NK-92 (cell line): ENCODE measurements around the gene FAHD1.
"Not testable (repeated sequence)": the region's sequence is repeated elsewhere in the genome, so short reads cannot be mapped to it uniquely, and the experiment has no call there.

Experiments
- DNase-seq: peaks from one replicate; lab custom pipeline; 2025; ENCODE audit not compliant: unreplicated experiment; lab: John Stamatoyannopoulos, UW

FAHD1 gene

DNA sequence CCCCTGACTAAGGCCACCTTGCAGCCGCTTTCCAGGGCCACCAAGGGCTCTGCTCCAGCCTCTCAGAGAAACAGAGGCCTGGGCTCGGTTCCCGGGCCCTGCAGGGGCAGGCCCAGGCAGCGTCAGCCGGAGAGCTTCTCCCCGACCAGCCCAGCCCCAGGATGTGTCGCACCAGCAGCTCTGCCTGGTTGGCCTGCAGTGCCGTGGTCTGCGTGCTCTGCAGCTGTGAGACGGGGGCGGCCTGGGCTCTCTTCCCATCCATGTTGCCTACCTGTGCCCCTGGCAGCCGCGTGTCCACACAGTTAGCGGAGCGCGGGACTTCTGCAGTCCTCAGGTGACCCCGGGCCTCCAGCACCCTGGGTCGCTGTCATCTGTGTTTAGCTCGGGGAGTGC, 38.3 kb upstream of the FAHD1 start:
- no peak for DNase-seq

DNA sequence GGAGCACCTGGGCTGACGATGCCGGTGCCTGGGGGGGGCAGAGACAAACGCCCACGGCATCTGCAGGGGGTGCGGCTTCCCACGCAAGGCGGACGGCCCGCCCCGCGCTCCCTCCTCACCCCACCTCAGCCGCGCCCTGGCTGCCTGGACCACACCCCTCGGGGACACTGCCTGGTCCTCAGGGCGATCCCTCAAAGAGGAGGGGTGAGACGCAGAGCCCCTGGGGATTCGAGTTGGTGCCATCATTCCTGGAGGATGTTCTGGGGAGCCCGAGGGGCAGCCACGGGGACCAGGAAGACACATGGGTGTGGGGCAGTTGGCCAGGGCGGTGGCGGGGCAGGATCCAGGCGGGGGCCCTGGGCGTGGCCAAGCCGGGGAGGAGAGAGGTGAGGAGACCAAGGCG, 37.4 kb upstream of the FAHD1 start:
- no peak for DNase-seq

DNA sequence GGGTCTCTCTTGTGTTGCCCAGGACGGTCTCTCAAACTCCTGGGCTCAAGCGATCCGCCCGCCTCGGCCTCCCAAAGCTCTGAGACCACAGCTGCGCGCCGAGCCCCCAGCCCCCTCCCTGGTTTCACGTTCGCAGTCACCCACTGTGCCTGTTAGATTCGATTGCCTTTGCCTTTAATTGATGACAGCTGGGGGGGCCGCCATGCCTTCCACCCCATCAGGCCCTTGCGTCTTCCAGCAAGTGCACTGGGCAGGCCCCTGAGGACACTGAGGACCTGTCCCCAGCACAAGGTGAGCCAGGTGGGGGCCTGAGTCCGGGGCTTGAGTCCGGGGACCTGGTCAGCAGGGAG, 36.8 kb upstream of the FAHD1 start:
- no peak for DNase-seq

DNA sequence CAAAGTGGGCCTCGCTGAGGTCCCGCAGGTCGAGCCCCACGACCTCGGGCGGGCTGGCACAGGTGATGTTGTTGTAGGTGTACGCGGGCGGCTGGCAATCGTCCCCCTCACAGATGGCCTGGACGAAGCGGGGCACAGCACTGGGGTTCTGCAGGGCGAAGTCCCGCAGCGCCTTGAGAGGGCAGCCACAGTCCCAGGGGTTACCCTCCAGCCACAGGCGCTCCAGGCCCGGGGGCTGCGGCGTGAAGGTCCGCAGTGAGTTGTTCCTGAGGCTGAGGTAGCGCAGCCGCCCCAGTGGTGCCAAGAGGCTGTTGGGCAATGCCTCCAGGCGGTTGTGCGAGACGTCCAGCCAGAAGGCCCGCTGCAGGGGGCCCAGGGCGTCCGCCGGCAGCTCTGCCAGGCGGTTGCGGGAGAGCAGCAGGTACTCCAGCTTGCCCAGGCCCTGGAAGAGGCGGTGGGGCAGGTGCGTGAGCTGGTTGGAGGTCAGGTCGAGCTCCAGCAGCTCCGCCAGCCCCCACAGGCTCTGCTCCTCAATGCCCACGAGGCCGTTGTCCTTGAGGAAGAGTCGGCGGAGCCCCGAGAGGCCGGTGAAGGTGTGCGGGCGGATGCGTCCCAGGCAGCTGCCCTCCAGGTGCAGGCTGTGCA, 36.3 kb upstream of the FAHD1 start:
- DNase-seq: no peak

DNA sequence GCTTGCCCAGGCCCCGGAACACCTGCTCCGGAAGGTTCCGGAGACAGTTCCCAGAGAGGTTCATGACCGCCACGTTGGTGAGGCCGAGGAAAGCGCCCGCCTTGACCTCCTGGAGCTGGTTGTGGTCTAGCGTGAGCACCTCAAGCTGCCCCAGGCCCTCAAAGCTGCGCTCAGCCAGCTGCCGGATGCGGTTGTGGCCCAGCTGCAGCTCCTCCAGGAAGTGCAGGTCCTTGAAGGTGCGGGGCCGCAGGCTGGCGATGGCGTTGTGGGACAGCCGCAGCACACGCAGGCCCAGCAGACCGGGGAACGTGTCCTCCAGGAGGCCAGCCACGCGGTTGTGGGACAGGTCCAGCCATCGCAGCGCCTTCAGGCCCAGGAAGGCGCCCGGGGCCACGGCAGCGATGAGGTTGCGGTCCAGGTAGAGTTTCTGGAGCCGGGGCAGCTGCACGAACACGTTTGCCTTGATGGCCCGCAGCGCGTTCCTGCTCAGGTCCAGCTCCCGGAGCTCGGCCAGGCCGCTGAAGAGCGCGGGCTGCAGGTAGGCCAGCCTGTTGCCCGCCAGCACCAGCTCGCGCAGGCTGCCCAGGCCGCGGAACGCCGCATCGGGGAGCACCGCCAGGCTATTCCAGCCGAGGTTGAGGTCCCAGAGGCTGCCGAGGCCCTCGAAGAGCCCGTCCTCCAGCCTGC, 35.6 kb upstream of the FAHD1 start:
- DNase-seq: no peak

DNA sequence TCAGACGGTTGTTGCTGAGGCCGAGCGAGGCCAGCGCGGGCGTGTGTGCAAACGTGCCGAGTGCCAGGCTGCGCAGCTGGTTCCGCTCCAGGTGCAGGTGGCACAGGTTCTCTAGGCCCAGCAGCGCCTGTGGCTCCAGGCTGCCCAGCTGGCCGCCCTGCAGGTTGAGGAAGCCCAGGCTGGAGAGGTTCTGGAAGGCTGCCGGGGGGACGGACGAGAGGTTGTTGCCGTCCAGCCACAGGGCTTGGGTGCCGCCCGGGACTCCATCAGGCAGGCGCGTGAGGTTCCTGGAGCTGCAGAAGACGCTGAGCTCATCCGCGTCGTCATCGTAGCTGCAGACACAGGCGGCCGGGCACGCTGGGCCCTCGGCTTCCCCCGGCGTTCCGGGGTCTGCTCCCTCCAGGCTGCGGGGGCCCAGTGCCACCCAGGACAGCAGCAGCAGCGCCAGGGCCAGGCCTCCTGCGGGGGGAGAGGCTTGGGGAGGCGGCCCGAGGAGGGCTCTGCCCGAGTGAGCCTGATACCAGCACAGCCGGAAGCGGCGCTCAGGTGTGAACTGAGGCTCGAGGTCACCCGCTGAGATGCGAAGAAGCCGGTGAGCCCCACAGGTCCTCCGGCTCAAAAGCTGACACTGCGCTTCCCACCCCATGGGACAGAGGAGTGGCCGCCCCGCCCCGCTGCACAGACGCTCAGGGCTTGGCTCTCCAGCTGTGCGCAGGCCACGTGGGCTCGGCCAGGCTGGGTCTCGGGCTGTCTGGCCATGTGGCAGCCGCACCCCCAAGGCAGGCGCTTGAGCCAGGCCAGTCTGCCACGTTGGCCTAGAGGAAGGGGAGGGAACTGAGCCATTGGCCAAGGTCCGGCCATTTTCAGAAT, 34.8 kb upstream of the FAHD1 start:
- DNase-seq: no peak

DNA sequence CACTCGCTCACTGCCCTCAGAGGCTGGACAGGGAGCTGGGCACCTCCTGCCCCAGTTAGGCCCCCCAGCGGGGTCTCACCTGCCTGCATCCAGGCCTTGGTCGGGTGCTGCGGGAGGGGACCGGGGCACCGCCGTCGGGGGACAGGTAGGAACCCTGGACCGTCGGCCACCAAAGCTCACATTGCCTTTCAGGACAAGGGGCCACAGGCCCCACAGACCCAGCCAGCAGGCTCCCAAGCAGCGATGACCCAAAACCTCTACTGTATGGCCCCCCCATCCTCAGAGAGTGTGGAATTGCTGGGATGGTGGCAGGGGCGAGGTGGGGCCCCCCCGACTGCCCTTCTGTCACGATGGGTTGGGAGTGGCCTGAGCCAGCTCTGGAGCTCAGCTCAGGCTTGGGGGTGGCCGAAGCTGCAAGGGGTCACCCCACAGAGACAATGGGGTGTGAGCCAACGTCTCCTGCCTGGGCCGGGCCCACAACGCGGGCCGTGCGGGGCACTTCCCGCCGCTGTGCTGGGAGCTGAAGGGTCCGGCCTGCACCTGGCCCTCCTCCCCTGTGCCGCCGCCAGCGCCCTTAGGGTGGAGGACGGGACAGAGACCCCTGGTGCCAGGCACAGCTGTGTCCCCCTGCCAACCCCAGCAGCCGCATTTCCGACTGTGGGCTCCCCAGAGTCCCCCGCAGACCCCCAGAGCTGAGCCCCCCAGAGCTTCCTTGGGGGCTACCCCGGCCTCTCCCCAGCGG, 34.0 kb upstream of the FAHD1 start:
- no peak for DNase-seq

DNA sequence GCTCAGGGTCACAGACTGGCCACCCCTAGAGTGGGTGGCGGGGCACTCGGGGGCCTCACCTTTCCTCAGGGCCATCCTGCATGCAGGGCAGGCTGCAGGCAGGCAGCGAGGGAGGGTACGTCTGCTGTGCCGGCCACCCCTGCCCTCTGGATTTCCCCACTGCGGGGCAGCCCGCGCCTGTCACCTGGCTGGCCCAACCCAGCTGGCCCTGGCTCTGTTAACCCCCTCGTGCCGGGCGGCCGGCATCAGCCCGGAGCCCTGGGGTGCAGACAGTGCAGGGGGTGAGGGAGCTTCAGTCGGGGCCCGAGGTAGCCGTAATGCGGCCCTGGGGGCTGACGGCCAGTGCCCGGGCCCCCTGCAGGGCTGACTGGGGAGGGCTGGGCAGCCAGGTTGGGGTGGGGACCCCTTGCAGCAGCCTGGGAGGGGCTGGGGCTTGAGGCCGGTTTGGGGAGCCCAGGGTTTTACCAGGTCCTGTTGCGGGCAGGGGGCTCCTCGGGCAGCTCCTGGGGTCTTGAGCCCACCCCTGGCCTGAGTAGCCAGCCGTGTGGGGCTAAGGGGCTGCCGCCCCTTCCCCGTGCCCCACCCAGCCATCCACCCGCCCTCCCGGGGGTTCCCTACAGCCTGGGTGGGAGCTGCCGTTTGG, 33.3 kb upstream of the FAHD1 start, which contains the start of gene IGFALS:
IGFALS (minus strand) TSS at position 128 of the 643 bp plus-strand sequence; CDS start at position 75, 53 bp downstream.
- DNase-seq: no peak

DNA sequence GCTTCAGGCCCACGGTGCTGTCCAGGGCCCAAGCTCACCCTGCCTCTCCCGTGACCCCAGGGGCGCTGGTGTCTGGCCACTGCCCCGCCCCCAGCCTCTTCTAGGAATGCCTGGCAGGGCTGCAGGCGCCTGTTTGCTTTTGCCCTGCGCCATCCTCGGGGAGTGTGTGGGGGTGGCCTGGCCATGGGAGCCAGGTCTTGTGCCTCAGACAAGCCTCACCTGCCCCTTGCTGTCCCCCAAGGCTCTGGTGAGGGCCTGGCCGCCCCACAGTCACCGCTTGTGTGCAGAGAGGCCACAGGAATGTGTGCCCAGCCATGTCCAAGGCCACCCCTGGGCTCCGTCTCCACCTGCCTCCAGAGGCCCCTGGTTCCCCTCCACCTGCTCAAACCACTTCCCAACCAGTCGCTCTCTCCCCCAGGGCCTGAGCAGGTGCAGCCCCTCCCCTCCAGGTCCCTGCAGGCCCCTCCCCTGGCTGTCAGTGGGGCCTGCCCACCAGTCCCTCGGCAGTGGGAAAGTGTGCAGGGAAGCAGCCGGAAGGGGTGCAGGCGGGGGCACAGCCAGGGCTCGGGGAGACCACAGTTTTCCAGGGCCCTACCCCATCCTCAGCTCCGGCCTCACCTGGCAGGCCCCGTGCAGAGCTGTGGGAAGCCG, 32.7 kb upstream of the FAHD1 start:
- DNase-seq: no peak

DNA sequence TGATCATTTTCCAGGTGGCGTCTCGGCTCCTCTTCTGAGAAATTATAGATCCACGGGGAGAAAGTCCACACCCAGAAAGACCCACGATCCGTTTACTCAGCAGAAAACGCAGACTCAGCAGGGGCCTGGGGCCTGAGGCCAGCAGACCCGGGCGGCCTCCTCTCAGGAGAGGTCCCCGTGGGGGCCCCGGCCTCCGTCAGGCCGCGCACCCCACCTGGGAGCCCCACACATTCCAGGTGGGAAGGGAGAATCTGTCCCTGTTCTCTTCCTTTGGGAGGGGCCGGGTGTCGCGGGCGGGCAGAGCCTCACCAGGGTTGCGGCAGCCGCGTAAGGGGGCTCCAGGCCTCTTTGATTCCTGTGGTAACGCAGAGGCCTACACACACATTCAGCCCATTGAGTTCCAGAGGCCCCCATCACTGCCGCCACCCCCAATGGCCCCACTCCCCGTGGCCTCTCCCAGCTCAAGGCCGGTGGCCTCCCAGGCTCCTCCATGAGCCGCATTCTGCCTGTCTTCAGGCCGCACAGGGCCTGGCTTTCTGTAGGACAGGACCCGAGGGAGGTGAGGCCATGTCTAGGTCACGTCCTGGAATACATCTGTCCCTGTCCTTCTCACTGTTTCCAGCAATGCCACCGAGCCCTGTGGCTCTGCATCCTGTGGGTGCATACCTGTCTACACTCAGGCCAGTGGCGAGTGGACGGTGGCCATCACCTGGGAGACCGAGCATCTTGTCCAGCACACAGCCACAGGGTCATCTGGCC, 31.9 kb upstream of the FAHD1 start:
- no peak for DNase-seq

DNA sequence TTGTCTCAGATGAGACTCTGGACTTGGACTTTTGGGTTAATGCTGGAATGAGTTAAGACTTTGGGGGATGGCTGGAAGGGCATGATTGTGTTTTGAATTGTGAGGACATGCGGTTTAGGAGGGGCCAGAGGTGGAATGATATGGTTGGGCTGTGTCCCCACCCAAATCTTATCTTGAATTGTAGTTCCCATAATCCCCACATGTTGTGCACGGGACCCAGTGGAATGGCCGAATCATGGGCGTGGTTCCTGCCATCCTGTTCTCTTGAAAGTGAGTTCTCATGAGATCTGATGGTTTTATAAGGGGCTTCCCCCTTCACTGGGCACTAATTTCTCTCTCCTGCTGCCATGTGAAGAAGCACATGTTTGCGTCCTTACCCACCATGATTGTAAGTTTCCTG, 27.7 kb upstream of the FAHD1 start:
- not testable (repeated sequence) for DNase-seq

DNA sequence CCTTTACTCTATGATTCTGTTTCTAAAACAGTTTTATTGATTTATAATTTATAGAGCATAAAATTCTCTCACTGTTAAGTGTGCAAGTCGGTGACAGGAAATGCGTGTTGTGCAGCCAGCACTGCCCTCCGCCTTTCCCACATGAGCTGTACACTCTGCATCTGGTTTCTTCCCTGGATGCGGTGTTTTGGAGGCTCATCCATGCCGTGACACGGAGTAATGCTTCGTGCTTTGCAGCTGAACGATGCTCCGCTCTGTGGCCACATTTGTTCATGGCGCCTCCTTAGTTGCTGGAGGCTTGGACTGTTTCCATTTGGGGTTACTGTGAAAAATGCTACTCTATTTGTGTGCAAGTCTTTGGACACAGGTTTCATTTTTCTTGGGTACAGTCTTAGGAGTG, 26.3 kb upstream of the FAHD1 start:
- no peak for DNase-seq

DNA sequence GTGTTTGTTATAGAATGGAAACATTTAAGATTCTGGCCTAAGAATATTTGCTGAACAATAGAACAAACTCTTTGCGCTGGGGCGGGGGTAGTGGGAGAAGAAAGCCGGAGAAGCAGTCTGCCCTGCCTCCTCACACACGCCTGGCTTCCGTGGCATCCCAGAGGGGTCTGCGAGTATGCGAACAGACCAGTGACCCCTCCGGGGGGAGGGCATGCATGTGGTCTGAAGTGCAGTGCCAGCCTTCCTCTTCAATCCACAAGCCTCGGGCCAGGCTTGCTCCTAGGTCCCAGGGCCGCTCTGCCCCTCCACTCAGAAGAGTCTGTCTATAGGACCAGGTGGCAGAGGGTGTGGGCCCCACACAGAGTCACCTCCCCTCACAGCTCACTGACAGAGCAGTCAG, 19.4 kb upstream of the FAHD1 start:
- no peak for DNase-seq

DNA sequence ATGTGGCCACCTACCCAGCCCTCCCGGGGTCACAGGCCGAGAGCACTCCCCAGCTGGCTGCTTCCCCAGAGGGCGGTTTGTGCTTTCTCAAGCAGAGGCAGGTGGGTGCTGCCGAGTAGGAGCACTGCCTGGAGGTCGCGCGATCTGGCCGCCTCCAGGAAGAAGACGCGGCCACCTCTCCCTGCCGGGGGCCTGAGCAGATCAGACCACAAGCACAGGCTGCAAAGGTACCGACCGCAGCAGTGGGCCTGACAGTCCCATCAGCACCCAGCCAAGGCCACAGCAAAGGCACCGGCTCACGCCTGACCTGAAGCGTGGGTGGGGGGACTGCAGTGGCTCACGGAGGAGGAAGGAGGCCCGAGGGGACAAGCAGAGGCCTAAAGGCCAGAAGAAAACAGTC, 18.3 kb upstream of the FAHD1 start:
- DNase-seq: no peak

DNA sequence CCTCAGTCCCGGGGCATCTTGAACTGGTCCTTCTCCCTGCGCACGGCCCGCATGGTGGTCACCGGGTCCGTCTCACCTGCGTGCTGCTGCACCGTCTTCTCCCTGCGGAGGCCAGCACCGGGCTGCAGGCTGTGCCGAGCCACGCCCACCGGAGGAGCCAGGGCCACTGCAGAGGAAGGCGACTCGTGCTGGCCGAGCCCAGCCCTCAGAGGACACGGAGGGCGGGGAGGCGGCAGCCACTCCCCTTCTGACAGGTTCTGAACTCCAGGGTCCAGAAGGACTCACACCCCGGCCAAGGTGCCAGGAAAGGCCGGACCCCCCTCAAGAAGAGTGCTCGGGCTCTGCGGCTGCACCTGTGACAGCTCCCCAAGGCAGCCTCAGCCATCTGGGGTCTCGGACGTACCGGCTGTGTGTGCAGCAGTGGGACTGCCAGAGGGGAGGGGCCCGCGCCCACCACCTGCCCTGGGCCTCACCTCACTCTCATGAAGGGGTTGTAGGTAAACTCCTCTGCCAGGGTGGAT, 17.7 kb upstream of the FAHD1 start:
- no peak for DNase-seq

DNA sequence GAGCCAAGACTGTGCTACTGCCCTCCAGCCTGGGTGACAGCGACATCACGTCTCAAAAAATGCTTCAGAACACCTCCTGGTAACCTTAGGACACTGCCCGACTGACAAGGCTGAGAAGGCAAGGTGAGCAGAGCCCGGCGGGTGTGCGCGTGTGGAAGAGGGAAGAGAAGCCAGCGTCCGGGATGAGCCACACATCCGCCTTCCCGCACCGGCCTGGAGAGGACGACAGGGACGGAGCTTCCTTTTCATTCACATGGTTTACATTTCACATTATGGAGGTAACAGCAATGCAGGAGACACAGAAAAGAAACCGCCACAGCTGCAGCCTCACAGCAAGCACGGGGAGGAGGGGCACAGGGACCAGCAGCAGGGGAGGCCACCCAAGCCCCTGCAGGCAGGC, 16.9 kb upstream of the FAHD1 start:
- no peak for DNase-seq

DNA sequence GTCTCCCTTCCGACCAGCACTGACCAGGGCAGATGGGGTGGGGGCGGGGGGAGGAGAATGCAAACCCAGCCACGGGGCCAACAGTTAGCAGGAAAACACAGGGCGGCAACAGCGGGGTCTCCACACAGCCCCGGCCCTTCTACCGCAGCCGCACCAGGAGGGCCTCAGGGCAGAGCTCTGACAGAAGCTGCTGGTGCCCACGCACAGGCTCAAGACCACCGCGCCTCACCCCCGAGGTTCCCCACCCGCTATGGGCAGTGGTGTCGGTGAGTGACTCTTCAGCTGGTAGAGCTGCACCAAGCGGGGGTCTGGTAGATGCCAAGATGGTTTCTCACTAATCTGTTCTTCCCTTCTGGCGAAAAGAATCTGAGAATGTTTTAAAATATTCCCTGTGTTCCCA, 16.5 kb upstream of the FAHD1 start:
- DNase-seq: no peak

DNA sequence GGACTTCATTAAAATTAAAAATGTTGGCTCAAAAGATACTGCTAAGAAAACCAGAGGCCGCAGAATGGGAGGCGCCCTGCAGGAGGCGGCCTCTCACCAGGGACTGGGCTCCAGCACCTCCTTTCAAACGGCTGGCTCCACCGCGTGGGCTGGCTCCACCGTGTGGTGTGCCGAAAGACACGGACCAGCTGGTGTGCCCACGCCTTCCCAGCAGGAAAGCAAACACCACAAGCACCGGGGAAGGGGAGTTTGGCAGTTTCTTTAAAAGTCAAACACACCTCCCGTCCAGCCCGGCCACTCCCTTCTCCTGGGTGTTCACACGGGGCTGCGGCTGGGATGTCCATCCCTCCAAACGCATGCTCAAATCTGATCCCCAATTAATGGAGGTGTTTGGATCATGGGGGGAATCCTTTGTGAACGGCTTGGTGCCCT, 14.3 kb upstream of the FAHD1 start:
- DNase-seq: no peak

DNA sequence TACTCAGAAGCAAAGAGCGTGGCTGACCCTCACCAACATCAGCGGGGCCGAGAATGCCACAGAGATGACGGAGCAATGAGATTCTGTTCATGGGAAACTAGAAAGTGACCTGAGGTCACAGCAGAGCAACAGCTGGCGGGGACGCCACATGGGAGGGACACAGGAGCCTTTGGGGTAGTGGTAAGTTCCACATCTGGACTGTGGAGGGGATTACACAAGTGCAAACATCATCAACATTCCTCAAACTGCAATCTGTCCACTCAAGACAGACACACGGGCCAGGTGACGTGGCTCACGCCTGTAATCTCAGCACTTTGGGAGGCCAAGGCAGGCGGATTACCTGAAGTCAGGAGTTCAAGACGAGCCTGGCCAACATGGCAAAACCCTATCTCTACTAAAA, 11.5 kb upstream of the FAHD1 start:
- DNase-seq: no peak
